PFSK-1 (cell line): Measurements from ENCODE around the gene HSBP1L1.

Experiments
- FOXP2 ChIP-seq: optimal IDR thresholded peaks from 2 replicates; pipeline ENCODE3; 2011; ENCODE audit warnings: borderline replicate concordance, control low read depth, inconsistent platforms; ENCODE audit not compliant: insufficient read depth; ENCODE audit errors: extremely low read length, extremely low read depth
- POLR2AphosphoS5 ChIP-seq: IDR thresholded peaks from 2 replicates; pipeline ENCODE4 v1.6.1; 2012; ENCODE audit warnings: low read depth, mild to moderate bottlenecking, control low read depth, low read length, moderate library complexity
- SIN3A ChIP-seq: IDR thresholded peaks from 2 replicates; pipeline ENCODE4 v1.6.1; 2012; ENCODE audit warnings: mild to moderate bottlenecking, low read length, moderate library complexity, borderline replicate concordance; ENCODE audit not compliant: insufficient read depth
- TAF1 ChIP-seq: IDR thresholded peaks from 2 replicates; pipeline ENCODE4 v1.6.1; 2012; ENCODE audit warnings: low read length, control low read depth, borderline replicate concordance; ENCODE audit not compliant: insufficient read depth
- TF ChIP-seq, protein P1 (sequence below), 2 experiments: IDR thresholded peaks; 2 replicates each; pipeline versions ENCODE4 v1.6.1 to v1.8.0; 2011 to 2012; ENCODE audit warnings: low read depth in 2 of 2, low read length in 2 of 2, control low read depth in 1 of 2, inconsistent platforms in 1 of 2, mild to moderate bottlenecking in 1 of 2, moderate library complexity in 1 of 2; ENCODE audit not compliant: insufficient read depth in 1 of 2

Gene HSBP1L1

DNA sequence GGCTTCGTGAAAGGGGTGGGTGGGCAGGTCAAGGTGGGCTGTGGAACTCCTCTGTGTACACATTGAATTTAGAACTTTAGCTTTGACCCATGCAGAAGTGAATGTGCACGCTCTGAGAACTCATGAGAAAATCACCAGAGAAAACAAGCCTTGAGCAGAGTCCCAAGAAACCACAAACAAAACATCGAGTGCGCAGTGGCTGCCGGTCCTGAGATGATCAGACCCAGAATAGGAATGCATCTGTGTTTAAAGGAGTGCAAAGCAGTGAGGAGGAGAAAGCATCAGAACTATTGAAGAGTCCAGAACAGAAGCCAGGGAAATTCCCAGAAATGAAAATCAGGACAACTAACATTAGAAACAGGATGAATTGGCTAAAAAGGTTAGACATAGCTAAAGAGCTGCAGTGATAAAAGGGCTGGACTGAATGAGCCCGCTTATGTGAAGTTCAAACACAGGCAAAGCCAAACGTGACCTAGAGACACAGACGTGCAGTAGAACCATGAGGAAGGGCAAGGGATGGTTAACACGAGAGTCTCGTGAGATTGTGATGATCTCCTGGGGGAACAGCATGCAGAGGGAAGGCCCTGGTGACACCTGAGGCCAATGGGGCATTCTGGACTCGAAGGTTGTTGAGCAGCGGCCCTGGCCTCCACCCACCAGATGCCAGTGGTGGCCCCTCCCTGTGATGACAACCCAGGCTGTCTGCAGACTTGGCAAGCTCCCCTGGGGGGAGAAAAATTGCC is 40.3 kb downstream of the HSBP1L1 start:
- TF ChIP-seq, protein P1, sequence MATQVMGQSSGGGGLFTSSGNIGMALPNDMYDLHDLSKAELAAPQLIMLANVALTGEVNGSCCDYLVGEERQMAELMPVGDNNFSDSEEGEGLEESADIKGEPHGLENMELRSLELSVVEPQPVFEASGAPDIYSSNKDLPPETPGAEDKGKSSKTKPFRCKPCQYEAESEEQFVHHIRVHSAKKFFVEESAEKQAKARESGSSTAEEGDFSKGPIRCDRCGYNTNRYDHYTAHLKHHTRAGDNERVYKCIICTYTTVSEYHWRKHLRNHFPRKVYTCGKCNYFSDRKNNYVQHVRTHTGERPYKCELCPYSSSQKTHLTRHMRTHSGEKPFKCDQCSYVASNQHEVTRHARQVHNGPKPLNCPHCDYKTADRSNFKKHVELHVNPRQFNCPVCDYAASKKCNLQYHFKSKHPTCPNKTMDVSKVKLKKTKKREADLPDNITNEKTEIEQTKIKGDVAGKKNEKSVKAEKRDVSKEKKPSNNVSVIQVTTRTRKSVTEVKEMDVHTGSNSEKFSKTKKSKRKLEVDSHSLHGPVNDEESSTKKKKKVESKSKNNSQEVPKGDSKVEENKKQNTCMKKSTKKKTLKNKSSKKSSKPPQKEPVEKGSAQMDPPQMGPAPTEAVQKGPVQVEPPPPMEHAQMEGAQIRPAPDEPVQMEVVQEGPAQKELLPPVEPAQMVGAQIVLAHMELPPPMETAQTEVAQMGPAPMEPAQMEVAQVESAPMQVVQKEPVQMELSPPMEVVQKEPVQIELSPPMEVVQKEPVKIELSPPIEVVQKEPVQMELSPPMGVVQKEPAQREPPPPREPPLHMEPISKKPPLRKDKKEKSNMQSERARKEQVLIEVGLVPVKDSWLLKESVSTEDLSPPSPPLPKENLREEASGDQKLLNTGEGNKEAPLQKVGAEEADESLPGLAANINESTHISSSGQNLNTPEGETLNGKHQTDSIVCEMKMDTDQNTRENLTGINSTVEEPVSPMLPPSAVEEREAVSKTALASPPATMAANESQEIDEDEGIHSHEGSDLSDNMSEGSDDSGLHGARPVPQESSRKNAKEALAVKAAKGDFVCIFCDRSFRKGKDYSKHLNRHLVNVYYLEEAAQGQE (IDR thresholded peaks at IDR 0.05; ENCODE audit: insufficient read depth in 1 of 2, low read depth in 2 of 2, low read length in 2 of 2), result no peak
- TF ChIP-seq SIN3A, result no peak
- no peak for TF ChIP-seq TAF1
- TF ChIP-seq POLR2AphosphoS5, result no peak
- no peak for TF ChIP-seq FOXP2

DNA sequence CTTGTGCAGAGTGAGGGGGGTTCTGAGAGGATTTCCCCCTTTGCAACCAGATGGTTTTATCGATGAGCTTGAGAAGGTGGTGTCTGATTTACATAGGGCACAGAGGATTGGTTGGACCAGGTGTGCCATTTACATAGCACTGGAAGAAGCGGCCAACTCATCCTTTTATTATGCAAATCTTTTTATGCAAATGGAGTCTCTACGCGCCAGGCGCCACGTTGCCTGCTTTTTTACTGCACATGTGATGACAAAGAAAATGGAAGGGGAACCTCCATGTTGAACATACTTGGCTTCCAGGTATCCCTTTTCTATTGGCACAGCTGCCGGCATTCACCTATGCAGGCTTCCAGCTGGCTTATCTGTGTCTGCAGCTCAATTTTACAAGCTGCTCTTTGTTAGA is 42.3 kb downstream of the HSBP1L1 start:
- TF ChIP-seq FOXP2 (no peak), POLR2AphosphoS5 (no peak), SIN3A (no peak), TAF1 (no peak)
- TF ChIP-seq, protein P1 (IDR thresholded peaks at IDR 0.05; ENCODE audit: insufficient read depth in 1 of 2, low read depth in 2 of 2, low read length in 2 of 2), result no peak

- TF ChIP-seq FOXP2, result no peak
- TF ChIP-seq, protein P1 (IDR thresholded peaks at IDR 0.05; ENCODE audit: insufficient read depth in 1 of 2, low read depth in 2 of 2, low read length in 2 of 2), result no peak
- TF ChIP-seq POLR2AphosphoS5, result no peak
- no peak for TF ChIP-seq SIN3A
- no peak for TF ChIP-seq TAF1
Measured at GRCh38 chr18:80009661-80010550, 45.5 kb downstream of the HSBP1L1 start.

- TF ChIP-seq POLR2AphosphoS5 (no peak), FOXP2 (no peak), TAF1 (no peak), SIN3A (no peak)
- TF ChIP-seq, protein P1 (IDR thresholded peaks at IDR 0.05; ENCODE audit: insufficient read depth in 1 of 2, low read depth in 2 of 2, low read length in 2 of 2), result no peak
Measured at GRCh38 chr18:80010551-80010906, 46.1 kb downstream of the HSBP1L1 start.
